HG03565 (cell line): ENCODE results near the gene LILRB2.
"Not testable (repeated sequence)": the region's sequence is repeated elsewhere in the genome, so short reads cannot be mapped to it uniquely, and the experiment has no call there.

Source experiments
- ATAC-seq: cut with Tn5 transposase; IDR thresholded peaks from one replicate; pipeline ENCODE4 v1.9.1; 2021; ENCODE audit warnings: mild to moderate bottlenecking, moderate library complexity; ENCODE audit not compliant: unreplicated experiment

LILRB2 gene

DNA sequence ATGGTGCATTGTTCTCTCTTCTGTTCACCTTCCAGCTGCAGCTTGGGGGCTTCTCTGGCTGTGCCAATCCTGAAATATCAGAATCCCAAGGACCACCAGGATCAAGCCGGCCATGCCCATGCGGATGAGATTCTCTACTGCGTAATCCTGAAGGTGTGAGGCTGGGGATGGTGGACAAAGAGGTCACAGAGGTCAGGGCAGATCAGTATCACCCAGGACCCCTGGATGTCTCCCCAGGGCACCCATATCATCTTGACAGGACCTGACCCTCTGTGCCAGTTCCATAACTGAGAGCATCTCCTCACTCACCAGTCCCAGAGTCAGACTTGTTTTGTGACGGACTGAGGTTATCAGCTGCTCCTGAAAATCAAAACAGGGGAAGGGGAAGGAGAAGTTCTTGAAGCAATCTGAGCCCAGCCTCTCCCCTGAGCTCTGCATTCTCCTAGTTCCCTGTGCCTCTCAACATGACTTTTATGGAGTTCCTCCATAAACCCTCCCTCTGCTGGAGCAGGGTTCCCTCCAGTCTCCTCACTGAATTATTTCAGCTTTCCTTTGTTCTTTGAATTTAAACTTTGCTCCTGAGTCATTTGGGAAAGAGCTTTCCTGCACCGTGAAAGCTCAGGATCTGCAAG, 26.6 kb upstream of the LILRB2 start:
- no peak for ATAC-seq

DNA sequence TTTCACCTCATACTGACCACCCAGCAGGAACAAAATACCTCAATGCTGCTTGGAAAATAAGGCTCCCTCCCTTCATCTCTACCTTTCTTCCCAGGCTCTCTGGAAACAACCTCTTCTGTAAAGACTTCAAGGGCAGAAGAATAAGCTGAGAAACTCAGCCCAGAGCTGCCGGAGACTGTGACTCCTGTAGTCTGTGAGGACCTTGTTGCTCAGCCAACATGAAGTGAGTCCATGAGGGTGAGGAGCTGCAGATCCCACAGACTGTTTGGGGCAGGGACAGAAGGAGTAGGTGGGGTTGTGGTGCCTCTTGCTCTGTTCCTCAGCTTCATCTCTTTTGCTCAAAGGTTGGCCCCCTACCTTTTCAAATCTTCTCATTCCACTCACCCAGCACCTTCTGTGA, 24.2 kb upstream of the LILRB2 start:
- ATAC-seq = no peak

DNA sequence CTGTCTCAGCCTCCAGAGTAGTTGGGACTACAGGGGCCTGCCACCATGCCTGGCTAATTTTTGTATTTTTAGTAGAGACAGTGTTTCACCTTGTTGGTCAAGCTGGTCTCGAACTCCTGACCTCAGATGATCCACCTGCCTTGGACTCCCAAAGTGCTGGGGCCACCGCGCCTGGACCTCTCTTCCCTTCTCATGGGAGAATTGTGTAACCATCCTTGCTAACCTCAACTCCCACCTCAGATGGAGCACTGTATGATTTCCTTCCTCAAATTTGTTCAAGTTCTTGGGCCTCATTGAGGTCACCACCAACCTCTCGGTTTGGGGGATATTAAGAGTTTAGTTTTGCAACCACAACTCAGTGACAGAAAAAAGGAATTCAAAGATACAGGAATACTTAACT, 21.3 kb upstream of the LILRB2 start:
- no peak for ATAC-seq

DNA sequence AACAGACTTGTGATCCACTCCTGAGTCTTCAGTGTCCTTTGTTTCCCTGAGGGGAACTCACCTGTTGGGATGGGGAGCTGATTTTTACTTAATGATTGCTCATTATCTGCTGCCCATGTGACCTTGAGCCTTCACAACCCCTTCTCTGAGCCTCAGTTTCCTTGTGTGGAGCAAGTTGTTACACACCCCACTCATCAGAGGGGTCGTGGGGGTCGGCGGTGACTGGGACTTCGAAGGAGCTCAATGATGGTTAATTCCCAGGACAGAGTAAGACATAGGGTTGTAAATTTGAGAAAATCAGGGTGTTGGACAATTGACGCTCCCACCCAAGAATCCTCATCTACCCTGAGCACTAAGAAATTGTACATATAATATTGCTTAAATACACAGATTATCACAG, 18.6 kb upstream of the LILRB2 start:
- ATAC-seq = no peak

DNA sequence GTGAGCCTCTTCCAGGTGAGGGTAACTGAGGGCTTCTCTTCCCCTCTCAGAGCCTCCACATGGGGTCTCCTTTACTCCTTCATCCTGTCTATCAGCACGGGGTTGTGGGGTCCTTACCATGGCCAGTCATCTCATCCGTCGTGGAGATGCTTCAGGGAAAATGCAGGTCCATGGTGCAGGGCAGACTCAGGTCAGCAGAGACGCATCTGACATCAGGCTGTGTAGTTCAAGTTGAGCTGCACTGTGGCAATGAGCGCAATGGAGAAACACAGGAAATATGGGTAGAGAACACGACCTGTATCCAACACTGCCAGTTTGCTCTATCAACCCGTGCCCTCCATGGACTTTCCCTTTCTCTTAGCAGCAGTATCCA, 18.2 kb upstream of the LILRB2 start:
- no peak for ATAC-seq

DNA sequence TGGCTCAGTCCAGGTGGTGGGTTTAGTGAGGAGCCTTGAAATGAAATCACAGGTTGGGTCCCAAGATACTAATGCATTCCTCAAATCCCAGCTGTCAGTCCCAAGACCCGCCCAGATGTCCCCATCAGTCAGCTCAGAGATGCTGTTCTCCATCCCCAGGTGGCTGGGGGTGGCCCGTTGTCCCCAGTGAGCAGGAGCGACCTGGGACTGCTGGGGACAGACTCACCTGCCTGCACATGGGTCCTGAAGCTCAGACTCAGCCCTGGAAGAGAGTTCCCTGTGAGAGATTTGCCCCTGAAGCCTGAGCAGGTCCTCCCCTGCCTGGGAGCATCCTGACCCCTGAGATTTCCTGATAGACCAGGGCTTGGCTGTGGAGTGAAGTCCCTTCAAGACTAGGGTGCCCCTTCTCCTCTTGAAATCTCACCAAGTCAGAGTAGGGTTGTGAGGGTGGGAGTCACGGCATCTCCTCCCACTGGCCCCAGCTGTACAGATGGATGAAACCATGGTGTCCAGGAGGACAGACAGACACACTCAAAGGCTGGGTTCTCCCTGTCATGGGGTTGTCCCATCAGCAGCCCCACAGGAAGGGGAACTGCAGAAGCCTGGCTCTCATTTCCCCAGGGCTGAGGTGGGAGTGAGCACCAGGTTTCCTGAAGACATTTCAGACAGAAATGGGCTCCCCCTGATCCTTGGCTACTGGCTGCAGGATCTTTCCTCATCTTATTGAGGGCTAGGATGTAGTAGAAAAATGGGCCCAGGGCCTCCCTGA, 17.6 kb upstream of the LILRB2 start:
- no peak for ATAC-seq

DNA sequence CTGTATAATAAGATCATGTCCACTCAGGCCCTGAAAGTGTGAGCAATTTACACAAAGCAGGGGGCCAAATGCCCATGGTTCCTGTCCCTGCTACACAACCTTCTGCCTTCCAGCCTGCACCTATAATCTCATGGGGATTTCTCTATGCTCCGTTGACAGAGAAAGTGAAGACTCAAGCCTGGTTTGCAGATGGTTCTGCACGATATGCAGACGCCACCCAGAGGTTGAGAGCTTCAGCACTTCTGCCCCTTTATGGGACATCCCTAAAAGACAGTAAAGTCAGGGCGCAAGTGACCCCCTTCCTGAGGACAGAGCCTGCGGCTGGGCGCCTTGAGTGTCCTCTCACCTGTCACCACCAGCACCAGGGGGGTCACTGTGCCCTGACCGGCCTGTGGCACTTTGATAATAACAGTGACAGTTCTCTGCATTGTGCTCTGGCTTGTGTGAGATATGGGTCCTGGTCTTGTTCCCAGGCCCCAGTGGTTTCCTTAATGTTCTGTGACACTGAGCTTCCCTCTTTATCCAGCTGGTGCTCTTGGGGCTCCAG, 16.9 kb upstream of the LILRB2 start:
- ATAC-seq = no peak

DNA sequence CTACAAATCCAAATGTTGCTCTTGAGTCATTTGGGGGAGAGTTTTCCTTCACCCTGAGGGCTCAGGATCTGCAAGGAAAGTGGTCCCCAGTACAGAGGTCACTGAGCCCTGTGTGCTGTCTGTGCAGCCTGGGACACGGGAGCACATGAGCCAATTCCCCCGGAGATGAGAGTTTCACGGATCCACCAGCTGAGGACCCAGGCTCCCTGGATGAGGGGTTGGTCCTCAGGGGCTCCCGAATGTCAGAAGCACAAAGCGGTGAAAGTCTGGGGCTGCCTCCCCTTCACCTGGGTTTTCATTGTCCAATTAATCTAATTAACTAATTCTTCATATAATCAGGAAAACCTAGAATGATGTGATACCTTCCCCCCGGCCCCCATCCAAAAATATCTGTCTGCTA, 13.6 kb upstream of the LILRB2 start:
- ATAC-seq = no peak

DNA sequence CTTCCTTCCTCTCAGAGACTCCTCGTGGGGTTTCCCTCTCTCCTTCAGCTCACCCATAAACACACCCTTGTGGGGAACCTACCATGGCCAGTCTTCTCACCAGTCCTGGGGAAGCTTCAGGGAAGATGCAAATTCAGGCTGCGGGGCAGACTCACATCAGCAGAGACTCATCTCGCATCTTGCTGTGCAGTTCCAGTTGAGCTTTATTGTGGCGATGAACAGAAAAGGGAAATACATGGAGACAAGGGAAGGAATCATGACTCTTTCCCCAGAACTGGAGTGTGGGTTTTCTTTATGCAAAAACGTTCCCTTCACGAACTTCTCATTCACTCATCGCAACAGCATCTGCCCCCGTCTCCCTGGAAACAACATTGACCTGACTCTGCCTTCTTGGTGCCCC, 8.2 kb upstream of the LILRB2 start:
- ATAC-seq = not testable (repeated sequence)

DNA sequence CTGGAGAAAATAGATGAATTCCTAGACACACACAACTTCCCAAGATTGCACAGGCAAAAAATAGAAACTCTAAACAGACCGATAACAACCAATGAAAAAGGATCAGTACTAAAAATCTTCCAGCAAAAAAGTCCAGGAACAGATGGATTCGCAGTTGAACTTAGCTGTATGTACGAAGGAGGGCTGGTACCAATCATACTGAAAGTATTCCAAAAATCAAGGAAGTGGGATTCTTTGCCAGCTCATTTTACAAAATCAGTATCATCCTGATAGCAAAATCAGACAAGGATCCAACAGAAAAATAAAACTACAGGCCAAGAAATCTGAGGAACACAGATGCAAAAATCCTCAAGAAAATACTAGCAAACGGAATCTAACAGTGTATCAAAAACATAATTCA, 6.5 kb upstream of the LILRB2 start:
- ATAC-seq = no peak

DNA sequence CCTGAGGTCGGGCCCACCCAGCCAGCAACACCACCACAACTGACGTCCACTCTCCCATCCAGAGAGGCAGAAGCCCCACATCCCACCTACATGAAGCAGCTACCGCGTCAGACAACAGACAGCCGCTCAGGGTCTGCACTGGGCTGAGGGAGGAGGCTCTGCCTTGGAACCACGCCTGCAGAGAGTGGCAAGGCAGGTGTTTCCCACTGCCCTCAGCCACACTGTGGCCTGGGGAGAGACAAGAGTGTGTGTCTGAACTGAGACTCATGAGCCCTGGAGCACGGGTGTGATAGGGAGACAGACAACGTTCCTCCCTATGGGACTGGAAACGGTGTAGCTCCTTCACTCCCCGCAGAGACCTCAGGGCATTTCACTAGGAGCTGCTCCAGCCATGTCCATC, 5.4 kb upstream of the LILRB2 start:
- not testable (repeated sequence) for ATAC-seq

DNA sequence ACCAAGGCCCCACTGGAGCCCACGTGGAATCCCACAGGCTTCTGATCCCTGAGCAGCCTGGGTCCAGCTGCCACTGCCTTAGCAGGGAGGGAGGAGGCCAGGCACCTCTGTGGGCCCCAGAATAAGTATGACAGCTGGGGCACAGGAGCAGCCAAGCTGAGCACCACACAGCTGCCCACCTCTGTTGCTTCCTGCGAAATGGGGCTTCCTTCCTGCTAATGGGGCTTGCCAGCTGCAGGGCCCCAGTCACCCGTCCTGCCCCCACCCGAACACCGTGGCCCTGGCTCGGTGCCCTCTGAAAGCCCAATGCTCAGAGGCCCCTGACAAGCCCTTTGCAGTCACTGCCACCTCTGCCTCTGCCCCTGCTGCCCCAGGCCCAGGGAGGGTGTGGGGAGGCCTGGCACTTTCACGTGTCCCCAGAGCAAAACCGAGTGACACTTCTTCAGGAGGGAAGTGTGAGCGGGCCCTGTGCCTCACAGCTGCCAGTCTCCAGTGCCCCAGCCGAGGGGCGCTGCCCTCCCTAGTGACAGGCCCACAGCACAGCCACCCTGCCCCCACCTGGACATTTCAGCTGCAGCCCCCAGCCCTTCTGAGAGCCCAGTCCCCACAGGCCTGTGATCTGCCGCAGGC, 4.6 kb upstream of the LILRB2 start:
- ATAC-seq = not testable (repeated sequence)

DNA sequence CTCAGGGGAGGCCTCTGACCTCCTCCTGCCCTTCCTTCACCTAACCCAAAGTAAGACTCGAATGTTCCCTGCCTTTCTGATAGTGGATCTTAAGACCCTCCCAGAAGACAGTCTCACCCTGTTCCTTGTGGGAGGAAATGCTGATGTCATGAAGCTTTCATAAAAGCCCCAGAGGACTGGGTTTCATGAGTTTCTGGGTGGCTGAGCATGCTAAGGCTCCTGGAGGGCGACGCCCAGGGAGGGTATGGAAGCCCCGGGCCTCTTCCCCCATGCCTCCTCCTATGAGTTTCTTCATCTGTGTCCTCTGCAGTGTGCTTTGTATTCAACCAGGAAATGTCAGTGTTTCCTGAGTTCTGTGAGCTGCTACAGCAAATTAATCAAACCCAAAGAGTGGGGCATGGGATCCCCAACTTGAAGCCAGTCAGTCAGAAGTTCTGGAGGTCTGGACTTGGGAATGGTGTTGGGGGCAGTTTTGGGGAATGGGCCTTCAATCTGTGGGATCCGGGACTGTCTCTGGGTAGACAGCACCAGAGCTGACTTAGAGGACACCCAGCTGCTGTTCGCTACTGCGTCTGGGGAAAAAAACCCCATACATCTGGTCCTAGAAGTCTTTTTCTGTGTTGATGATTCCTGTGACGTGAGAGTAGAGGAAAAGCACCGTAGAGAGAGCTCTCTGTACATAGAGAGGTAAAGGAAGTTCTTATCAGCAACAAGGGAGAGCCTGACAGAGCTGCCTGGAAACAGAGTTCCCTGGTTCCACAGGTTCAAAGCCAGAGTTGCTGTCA, 2.0 kb upstream of the LILRB2 start:
- no peak for ATAC-seq

DNA sequence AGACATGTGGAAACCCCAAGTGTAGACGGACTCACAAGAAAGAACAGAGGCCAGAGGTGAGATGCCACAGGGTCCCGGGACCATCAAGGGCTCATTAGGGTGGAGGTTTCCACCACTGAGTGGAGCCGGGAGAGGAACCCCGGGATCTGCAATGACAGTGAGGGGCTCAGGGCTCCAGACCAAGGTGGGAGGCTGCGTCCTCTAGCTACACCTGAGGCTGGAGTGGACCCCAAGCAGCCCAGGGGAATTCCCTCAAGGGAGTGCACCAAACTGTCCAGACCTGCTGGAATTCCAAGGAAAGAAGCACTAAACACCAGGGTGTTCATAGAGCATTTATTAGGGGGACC, 792 bp upstream of the LILRB2 start:
- ATAC-seq = not testable (repeated sequence)

DNA sequence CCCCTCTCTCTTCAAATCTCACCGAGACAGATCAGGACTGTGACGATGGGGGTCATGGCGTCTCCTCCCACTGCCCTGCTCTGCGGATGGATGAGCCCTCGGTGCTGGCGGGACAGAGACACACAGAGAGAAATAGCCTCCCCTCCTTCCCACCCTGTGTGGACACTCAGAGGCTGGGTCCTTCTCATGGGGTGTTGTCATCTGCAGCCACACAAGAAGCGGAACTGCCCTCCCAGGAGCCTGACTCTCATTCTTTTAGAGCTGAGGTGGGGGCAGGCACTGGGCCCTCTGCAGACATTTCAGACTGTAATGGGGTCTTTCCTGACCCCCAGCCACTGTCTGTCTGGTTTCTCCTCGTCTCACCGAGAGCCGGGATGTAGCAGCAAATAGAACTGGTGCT, 469 bp downstream of the LILRB2 start:
- ATAC-seq = not testable (repeated sequence)

DNA sequence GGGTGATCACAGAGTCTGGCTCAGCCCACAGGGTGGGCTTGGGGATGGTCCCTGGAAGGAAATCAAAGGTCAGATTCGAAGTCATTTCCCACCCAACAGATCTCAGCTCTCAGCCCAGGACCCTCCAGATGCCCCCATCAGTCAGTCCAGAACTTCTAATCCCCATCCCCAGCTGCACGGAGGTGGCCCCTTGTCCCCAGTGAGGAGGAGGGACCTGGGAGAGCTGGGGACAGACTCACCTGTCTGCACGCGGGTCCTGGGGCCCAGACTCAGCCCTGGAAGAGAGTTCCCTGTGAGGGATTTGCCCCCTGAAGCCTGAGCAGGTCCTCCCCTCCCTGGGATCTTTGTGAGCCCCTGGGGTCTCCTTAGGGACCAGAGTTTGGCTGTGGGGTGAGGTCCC, 885 bp downstream of the LILRB2 start:
- ATAC-seq = not testable (repeated sequence)

DNA sequence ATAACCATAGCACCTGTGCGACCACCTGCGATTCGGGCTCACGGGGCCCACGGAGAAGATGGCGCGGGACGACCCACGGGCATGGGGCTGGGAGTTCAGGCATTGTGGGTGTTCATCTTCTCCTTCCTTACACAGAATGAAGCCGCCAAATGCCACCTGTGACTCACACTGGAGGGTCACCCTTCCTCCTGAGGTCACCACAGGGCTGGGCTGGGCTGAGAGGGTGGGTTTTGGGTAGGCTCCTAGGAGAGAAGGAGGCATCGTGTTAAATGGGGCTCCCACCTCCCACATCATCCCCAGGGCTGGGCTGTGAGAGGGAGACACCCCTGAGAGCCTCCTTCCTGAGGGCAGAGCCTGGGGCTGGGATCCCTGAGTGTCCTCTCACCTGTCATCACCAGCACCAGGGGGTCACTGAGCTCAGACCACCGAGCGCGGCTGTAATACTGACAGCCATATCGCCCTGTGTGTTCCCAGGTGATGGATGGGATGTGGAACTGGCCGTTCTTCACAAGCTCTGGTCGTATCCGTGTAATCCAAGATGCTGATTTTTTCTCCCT, 1.4 kb downstream of the LILRB2 start:
- ATAC-seq = no peak

DNA sequence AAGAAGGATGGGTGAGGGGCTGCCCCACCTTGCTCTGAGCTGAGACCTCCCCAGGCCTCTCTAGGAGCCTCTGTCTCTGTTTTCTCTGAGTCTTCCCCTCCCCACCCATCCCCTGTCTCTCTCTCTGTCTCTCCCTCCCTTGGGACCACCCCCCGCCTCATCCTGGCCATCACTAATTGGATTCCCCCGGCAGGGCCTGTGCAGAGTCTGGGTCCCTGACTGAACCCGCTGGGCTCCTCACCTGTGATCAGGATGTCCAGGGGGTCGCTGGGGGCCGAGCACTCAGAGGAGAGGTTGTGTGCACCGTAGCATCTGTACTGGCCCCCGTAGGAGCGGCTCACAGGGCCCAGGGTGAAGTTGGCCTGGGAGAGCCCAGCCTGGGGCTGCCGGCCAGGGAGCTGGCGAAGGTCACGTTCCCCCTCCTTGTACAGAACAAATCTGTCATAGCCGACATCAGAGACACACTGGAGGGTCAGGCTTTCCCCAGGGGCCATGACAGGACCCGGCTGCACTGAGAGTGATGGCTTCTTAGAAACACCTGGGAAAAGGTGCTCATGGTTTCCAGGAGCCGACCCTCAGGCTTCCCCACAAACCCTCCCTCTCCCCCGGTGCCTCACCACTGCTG, 2.2 kb downstream of the LILRB2 start:
- ATAC-seq = not testable (repeated sequence)

DNA sequence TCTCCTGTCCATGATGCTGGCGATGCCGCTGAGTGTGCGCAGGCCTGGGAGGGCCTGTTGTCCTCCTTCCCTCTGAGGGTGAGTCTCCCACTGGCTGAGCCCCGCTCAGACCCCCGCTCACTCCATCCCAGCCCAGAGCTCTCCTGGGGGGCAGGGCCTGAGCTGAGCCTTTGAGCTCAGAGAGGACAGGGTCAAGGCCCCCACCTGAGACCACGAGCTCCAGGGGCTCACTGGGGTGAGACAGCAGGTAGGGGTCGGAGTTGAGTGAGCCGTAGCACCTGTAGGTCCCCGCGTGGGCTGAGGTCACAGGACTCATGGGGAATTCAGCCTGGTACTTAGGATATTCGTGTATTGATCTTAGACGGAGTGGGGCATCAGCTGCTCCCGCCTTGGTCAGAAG, 2.9 kb downstream of the LILRB2 start:
- not testable (repeated sequence) for ATAC-seq

DNA sequence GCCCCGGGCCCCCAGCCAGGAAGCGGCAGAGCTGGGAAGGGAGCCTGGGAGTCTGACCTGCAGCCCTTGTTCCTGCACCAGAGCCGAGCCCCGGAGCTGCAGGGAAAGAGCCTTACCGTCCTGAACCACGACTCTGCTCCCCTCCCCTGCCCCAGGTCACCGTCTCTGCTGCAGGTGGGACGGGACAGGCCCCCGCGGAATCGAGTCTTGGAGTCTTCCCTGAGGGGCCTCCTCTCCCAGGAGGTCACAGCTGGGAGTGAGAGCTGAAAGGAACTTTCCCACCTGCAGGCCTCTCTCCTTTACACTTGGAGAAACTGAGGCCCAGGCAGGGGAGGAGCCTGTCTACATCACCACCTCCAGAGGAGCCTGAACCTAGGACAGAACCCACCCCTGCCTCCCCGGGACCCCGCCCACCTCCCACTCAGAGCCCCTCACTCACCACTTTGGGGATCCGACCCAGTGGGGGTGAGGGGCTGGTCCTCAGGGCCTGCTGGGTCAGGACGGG, 3.7 kb downstream of the LILRB2 start:
- not testable (repeated sequence) for ATAC-seq
